ENCODE measurements around the gene CERS6.

CERS6 gene

DNA sequence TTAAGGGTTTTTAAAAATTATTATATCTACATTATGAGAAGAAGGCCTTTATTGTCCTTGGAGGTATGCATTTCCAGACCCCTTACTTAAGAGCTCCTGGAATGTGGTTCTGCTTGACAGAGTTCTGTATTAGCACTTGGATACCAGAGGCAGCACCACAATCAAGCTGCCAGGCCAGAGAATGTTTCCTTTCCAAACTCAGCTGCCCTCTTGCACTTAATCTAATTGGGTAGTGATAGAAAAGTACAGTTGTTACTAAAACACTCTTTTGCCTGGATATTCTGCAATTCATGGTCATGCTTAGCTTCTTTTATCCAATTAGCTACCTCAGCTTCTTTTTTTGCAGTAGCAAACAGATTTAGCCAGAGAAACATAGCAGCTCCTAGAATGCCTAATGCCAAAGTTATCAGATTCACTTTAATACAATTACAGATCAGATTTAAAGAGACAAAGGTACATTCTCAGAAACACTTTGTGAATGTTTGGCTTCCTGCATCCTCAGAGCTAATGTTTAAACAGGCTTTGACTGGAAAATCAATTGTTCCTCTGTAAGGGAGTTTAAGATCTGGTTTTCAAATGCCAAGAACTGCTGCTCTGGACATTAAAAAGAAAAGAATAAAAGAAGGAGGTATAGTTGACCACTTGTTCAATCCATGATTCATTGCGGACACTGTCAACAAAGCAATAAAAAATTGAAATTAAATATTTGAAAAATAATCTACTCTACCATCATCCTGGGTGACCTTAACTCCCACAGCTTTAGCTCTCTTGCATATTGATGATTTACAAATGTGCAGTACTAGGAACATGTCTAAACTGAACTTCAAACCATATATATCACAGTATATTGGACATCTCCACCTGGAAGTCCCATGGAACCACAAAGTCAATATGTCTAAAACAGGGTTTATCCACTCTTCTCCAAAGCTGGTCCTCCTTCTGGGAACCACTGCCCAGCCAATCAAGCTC is 359.2 kb downstream of the CERS6 start:
- DNase-seq: no peak

DNA sequence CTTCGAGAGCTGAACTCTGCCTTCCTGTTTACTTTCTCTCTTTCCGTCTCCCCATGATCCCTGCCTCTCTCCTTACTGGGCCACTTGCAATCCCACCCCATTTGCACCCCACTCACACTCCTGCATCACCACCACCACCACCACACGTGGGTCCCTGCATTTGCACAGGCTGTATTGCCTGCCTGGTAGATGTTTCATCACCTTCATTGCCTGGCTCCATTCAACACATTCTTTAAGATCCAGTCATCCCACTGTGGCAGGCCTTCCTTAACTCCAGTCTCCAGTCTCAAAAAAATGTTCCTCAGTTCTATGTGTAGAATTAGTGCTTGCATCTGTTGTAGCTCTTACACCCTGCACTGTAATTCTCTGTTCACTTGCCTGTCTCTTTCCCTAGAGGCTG is 360.3 kb downstream of the CERS6 start:
- DNase-seq: no peak

- no peak for DNase-seq
These were observed 363.1 kb downstream of the CERS6 start for GRCh38 chr2:168819050-168819715.

GRCh38 chr2:168819829-168820489 is 363.9 kb downstream of the CERS6 start:
- DNase-seq: no peak

DNA sequence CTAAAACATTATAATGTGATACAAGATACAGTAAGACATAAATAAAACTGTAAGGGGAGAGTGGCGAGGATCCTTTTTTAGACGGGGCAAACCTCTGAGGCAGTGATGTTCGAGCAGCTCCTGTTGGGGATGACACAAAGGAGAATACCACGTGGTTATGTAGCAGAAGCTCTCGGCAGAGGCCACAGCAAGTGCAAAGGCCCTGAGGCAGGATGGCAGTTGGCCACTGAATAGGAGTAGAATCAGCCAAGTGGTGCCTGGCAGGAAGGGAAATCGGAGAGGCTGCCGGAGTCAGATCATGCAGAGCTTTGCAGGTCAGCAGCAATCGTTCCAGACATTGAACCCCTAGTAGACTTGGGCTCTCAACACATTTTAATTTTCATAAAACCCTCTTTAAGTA is 365.5 kb downstream of the CERS6 start:
- no peak for DNase-seq

- no peak for DNase-seq
These were observed 365.9 kb downstream of the CERS6 start for GRCh38 chr2:168821992-168822391.

Measured in CD4-positive, alpha-beta T cell treated with Interleukin-12 subunit alpha and Interleukin-12 subunit beta, for 1 hour (primary cell).